Measurements from ENCODE around the gene SLX9. TPM values are rescaled to one million over a fixed set of nuclear protein-coding genes. Genes with fewer than 3 reads are reported as not detected.

Gene SLX9
- total RNA-seq, 1 experiment from 2014 or later: 74.3 TPM

DNA sequence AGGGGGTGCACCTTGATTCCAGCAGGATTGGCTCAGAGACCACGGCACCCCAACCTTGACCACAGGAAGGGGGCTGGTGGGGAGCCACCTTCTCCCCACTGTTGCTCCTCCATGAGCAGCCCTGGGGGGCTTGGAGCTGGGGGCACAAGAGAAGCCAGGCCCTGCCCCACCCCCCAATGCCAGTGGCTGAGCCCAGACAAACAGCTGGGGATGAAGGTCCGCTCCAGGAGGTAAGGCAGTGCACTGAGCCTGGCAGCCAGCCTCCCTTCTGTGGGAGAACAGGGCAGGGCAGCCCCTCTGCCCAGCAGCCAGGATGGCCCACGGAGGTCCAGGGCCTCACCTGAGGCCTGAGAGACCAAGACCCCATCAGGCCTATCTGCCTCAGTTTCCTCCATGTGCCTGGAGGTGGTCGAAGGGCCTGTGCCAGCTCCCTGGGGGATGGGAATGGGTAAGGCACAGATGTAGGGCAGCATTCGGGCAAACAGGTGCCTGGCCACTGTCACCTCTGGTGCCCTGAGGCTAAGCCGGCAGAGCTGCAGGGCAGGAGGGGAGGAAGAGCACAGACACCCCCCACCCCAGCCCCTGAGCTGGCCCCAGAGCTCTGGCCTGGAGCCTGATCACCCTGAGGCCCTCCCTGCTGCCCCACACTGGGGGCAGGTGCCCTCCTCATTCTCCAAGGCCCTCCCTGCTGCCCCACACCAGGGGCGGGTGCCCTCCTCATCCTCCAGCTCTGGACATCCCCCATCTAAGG lies 26.2 kb upstream of the SLX9 start:
- DNase-seq: no peak
- Mint-ChIP-seq H3K27ac (no peak overlapping the region), H3K4me1 (no peaks in the 10 kb centered on the region), H3K9me3 (peaks cover 0 to 4% of the 10 kb centered on the region in 2 experiments; a peak in 1 of 5 replicates), H3K27me3 (ENCODE audit: low read depth) (peaks cover 24% of the 10 kb centered on the region), H3K4me3 (no peak overlapping the region), H3K36me3 (ENCODE audit: insufficient read depth in 1 of 3, low read depth in 3 of 3) (no peaks in the 10 kb centered on the region)
- Histone ChIP-seq H2AK5ac (ENCODE audit: insufficient read length, low read length) (no peak overlapping the region), H2BK12ac (ENCODE audit: insufficient read length, low read depth, low read length) (no peak overlapping the region), H4K5ac (ENCODE audit: insufficient read length, low read depth, low read length) (no peak overlapping the region), H3K23me2 (ENCODE audit: insufficient read length, low read depth, low read length, poor library complexity, severe bottlenecking) (no peaks in the 10 kb centered on the region), H2BK20ac (ENCODE audit: low read depth, low read length, poor library complexity, severe bottlenecking) (no peak overlapping the region), H2BK15ac (ENCODE audit: low read depth, low read length) (no peak overlapping the region), H3K56ac (ENCODE audit: insufficient read length, low read depth, low read length) (no peak overlapping the region), H3K9me3 (ENCODE audit: control insufficient read depth, low read depth, low read length) (no peaks in the 10 kb centered on the region), H3K23ac (ENCODE audit: insufficient read length, low read depth, low read length) (no peak overlapping the region), H3K18ac (ENCODE audit: insufficient read length, low read depth, low read length) (no peak overlapping the region), H3K4me1 (ENCODE audit: insufficient read depth, low read length) (no peaks in the 10 kb centered on the region), H4K20me1 (ENCODE audit: control insufficient read depth, insufficient read depth, insufficient read length) (no peaks in the 10 kb centered on the region), H2BK120ac (ENCODE audit: low read depth, low read length, poor library complexity, severe bottlenecking) (no peak overlapping the region), H3K14ac (ENCODE audit: insufficient read depth, low read length) (no peak overlapping the region; the same call in 1 of the 2 replicates), H3K9ac (ENCODE audit: extremely low read depth, insufficient read length, low read length) (no peak overlapping the region), H3K4ac (ENCODE audit: low read depth, low read length) (no peak overlapping the region), H4K8ac (replicated peaks; ENCODE audit: insufficient read length, low read depth, low read length) (no peak overlapping the region), H3K79me2 (ENCODE audit: insufficient read depth, low read length) (no peaks in the 10 kb centered on the region), H3K27me3 (ENCODE audit: insufficient read depth, low read length) (peaks cover 10% of the 10 kb centered on the region; the same call in 1 of the 2 replicates), H2BK5ac (ENCODE audit: insufficient read length, low read length) (no peak overlapping the region), H2AFZ (ENCODE audit: low read length) (no peak overlapping the region), H3K4me2 (ENCODE audit: insufficient read depth, insufficient read length, low read length) (no peak overlapping the region), H3K79me1 (ENCODE audit: insufficient read depth, low read depth, low read length, poor library complexity, severe bottlenecking) (no peaks in the 10 kb centered on the region), H4K91ac (ENCODE audit: insufficient read length, low read depth, low read length) (no peak overlapping the region), H3T11ph (ENCODE audit: low read length) (no peak overlapping the region), H3K27ac (ENCODE audit: insufficient read length, low read depth, low read length) (no peak overlapping the region)
- WGBS (ENCODE audit: extremely low coverage, insufficient read length, low lambda C conversion rate): no CpG with 5 or more reads among the region's 7 CpGs
- TF ChIP-seq, protein P1, sequence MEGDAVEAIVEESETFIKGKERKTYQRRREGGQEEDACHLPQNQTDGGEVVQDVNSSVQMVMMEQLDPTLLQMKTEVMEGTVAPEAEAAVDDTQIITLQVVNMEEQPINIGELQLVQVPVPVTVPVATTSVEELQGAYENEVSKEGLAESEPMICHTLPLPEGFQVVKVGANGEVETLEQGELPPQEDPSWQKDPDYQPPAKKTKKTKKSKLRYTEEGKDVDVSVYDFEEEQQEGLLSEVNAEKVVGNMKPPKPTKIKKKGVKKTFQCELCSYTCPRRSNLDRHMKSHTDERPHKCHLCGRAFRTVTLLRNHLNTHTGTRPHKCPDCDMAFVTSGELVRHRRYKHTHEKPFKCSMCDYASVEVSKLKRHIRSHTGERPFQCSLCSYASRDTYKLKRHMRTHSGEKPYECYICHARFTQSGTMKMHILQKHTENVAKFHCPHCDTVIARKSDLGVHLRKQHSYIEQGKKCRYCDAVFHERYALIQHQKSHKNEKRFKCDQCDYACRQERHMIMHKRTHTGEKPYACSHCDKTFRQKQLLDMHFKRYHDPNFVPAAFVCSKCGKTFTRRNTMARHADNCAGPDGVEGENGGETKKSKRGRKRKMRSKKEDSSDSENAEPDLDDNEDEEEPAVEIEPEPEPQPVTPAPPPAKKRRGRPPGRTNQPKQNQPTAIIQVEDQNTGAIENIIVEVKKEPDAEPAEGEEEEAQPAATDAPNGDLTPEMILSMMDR (conservative IDR thresholded peaks at IDR 0.05): no peak
